Suprapubic skin (tissue), 4 donors: Measurements from ENCODE around the gene MID1IP1. TPM values are rescaled to one million over a fixed set of nuclear protein-coding genes. Genes with fewer than 3 reads are reported as not detected.

Experiments
- DNase-seq, 2 donors: peaks; one replicate each; pipeline ENCODE4 v3.0.0-alpha.2; 2019; ENCODE audit warnings: low spot score in 2 of 2
- H3K27ac ChIP-seq: fragments of 200-600 bp; sonication (generic); one replicate; pipeline ENCODE4 v1.5.1; 2019
- H3K27me3 ChIP-seq: fragments of 200-600 bp; sonication (generic); one replicate; pipeline ENCODE4 v1.5.1; 2019
- H3K36me3 ChIP-seq: fragments of 200-600 bp; sonication (generic); one replicate; pipeline ENCODE4 v1.5.1; 2019
- H3K4me1 ChIP-seq: fragments of 200-600 bp; sonication (generic); one replicate; pipeline ENCODE4 v1.5.1; 2019
- H3K4me3 ChIP-seq: fragments of 200-600 bp; sonication (generic); one replicate; pipeline ENCODE4 v1.5.1; 2019; ENCODE audit warnings: mild to moderate bottlenecking
- H3K9me3 ChIP-seq: fragments of 200-600 bp; sonication (generic); one replicate; pipeline ENCODE4 v1.5.1; 2019
- EP300 ChIP-seq: sonication (generic); formaldehyde crosslinking; IDR thresholded peaks from one replicate; pipeline ENCODE4 v1.6.1; 2017; ENCODE audit warnings: antibody characterized with exemption
- POLR2A ChIP-seq, 2 donors: fragments of 450-650 bp; IDR thresholded peaks; one replicate each; pipeline ENCODE4 v1.6.1; 2017; ENCODE audit warnings: antibody characterized with exemption in 2 of 2, mild to moderate bottlenecking in 2 of 2, moderate library complexity in 2 of 2
- POLR2AphosphoS5 ChIP-seq, 3 donors: sonication (generic); formaldehyde crosslinking; IDR thresholded peaks; one replicate each; pipeline ENCODE4 v1.6.1; 2017; ENCODE audit warnings: antibody characterized with exemption in 3 of 3
- WGBS: methylation state at CpG from one replicate; pipeline ENCODE4 v1.1.5; 2018; 5-methylcytosine and 5-hydroxymethylcytosine counted together
- total RNA-seq, 4 donors: library from RNA; depleted of rRNA; stranded (reverse); fragments of >200 nt; gene quantifications; one replicate each; pipeline ENCODE4 v1.1.0, GENCODE V29; 2016
- TF ChIP-seq, protein P1 (sequence below), 2 donors: fragments of 200-600 bp in 1 of 2; fragments of 450-650 bp in 1 of 2; sonication (generic) in 1 of 2; IDR thresholded peaks; one replicate each; pipeline ENCODE4 v1.5.1; 2016 to 2019; ENCODE audit warnings: antibody characterized with exemption in 2 of 2, mild to moderate bottlenecking in 1 of 2, moderate library complexity in 1 of 2

The MID1IP1 gene
- total RNA-seq, 4 donors from 2014 or later = 25.9 to 57.1 (median 35.7) TPM

DNA sequence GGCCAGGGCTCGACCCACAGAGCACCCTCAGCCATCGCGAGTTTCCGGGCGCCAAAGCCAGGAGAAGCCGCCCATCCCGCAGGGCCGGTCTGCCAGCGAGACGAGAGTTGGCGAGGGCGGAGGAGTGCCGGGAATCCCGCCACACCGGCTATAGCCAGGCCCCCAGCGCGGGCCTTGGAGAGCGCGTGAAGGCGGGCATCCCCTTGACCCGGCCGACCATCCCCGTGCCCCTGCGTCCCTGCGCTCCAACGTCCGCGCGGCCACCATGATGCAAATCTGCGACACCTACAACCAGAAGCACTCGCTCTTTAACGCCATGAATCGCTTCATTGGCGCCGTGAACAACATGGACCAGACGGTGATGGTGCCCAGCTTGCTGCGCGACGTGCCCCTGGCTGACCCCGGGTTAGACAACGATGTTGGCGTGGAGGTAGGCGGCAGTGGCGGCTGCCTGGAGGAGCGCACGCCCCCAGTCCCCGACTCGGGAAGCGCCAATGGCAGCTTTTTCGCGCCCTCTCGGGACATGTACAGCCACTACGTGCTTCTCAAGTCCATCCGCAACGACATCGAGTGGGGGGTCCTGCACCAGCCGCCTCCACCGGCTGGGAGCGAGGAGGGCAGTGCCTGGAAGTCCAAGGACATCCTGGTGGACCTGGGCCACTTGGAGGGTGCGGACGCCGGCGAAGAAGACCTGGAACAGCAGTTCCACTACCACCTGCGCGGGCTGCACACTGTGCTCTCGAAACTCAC is 3.6 kb downstream of the MID1IP1 start:
- Histone ChIP-seq H3K27ac (peak overlapping the region; percentile 94), H3K4me3 (peak overlapping the region; percentile 67), H3K27me3 (no peaks in the 10 kb centered on the region), H3K9me3 (no peaks in the 10 kb centered on the region), H3K36me3 (no peaks in the 10 kb centered on the region), H3K4me1 (no peaks in the 10 kb centered on the region)
- DNase-seq = peak in 1 of 2 donors; percentile 67
- TF ChIP-seq EP300 (no peak), POLR2A (IDR thresholded peaks at IDR 0.05) (no peak), POLR2AphosphoS5 (IDR thresholded peaks at IDR 0.05) (no peak)
- TF ChIP-seq, protein P1, sequence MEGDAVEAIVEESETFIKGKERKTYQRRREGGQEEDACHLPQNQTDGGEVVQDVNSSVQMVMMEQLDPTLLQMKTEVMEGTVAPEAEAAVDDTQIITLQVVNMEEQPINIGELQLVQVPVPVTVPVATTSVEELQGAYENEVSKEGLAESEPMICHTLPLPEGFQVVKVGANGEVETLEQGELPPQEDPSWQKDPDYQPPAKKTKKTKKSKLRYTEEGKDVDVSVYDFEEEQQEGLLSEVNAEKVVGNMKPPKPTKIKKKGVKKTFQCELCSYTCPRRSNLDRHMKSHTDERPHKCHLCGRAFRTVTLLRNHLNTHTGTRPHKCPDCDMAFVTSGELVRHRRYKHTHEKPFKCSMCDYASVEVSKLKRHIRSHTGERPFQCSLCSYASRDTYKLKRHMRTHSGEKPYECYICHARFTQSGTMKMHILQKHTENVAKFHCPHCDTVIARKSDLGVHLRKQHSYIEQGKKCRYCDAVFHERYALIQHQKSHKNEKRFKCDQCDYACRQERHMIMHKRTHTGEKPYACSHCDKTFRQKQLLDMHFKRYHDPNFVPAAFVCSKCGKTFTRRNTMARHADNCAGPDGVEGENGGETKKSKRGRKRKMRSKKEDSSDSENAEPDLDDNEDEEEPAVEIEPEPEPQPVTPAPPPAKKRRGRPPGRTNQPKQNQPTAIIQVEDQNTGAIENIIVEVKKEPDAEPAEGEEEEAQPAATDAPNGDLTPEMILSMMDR (IDR thresholded peaks at IDR 0.05) = no peak
- 20% methylated on average over 8 of the region's 66 CpGs for WGBS

DNA sequence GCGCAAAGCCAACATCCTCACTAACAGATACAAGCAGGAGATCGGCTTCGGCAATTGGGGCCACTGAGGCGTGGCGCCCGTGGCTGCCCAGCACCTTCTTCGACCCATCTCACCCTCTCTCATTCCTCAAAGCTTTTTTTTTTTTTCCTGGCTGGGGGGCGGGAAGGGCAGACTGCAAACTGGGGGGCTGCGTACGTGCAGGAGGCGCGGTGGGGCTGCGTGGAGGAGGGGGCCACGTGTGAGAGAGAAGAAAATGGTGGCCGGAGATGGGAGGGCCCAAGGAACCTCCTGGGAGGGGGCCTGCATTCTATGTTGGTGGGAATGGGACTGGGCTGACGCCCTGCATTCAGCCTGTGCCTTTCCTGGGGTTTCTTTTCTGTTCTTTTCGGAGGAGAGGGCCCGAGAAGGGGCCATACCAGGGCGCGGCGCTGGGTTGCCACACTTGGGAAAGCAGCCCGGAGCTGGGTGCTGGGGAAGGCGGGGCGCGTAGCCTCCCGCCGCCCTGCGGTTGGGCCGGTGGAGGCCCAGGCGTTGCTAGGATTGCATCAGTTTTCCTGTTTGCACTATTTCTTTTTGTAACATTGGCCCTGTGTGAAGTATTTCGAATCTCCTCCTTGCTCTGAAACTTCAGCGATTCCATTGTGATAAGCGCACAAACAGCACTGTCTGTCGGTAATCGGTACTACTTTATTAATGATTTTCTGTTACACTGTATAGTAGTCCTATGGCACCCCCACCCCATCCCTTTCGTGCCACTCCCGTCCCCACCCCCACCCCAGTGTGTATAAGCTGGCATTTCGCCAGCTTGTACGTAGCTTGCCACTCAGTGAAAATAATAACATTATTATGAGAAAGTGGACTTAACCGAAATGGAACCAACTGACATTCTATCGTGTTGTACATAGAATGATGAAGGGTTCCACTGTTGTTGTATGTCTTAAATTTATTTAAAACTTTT is 4.5 kb downstream of the MID1IP1 start:
- peak overlapping the region; percentile 67 for H3K4me3 ChIP-seq
- H3K36me3 ChIP-seq = no peaks in the 10 kb centered on the region
- H3K27ac ChIP-seq = peak overlapping the region; percentile 94
- WGBS = 37% methylated on average over 41 of the region's 41 CpGs
- H3K27me3 ChIP-seq = no peaks in the 10 kb centered on the region
- peak; percentile 75 to 84 for DNase-seq
- no peaks in the 10 kb centered on the region for H3K9me3 ChIP-seq
- peak in 1 of 3 donors; percentile 19 for TF ChIP-seq POLR2AphosphoS5 (IDR thresholded peaks at IDR 0.05)
- TF ChIP-seq, protein P1 (IDR thresholded peaks at IDR 0.05) = no peak
- H3K4me1 ChIP-seq = no peaks in the 10 kb centered on the region

DNA sequence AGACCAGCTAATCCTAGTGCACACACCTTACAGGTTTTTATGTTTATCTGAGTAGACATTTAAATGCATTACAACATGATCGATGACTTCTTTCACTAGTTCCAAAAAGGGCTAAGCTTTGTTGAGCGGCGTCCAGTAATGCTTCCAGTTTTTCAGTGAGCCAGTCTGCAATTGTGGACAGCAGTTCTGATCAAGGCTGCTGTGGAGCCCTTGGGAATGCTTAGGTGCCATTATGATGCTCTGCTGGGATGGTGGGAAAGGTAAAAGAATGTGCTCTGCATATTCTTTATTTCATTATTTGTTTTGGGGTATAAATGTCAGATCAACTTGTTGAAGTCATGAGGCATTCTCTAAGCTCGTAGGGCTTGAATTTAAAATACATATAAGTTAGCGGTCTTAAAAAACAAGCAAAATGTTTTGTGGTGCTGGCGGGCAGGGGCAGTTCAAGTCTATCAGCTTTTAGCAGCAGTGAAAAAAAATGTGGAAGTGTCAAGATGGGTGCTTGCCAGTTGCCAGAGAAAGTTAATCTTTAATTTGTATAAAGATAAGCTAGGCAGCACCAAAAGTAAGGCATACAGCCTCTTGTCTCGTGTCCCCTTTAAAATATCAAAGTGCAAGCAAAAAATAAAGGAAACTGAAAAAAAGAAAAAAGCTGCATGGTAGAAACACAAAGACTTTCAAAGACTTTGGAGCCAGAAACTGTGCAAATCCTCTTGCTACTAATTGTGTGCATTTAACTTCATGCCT is 5.8 kb downstream of the MID1IP1 start:
- no peaks in the 10 kb centered on the region for H3K4me1 ChIP-seq
- no peaks in the 10 kb centered on the region for H3K9me3 ChIP-seq
- peak overlapping the region; percentile 67 for H3K4me3 ChIP-seq
- no peak for DNase-seq
- WGBS = 72% methylated on average over 7 of the region's 7 CpGs
- H3K36me3 ChIP-seq = no peaks in the 10 kb centered on the region
- TF ChIP-seq POLR2A (IDR thresholded peaks at IDR 0.05) (no peak), POLR2AphosphoS5 (IDR thresholded peaks at IDR 0.05) (no peak), EP300 (no peak)
- TF ChIP-seq, protein P1 (IDR thresholded peaks at IDR 0.05) = no peak
- peak overlapping the region; percentile 94 for H3K27ac ChIP-seq
- H3K27me3 ChIP-seq = no peaks in the 10 kb centered on the region

DNA sequence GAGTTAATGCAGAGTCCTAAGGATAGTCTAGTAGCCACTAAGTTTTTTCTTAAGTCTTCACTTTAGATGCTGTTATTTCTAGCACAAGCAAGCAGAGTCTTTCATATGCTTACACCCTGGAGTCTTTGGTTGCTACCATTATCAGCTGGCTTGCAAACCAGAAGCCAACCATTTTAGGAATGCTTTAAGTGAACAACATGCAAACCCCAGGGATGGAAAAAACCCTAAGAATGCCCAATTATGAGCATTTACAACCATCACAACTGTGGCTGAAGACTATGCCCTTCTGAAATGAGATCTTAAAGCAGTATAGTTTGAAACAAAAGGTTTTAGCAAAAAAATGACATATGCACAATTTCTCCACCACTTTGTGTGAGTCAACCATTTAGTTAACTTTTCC is 6.6 kb downstream of the MID1IP1 start:
- H3K27ac ChIP-seq = no peak overlapping the region
- no peaks in the 10 kb centered on the region for H3K9me3 ChIP-seq
- H3K27me3 ChIP-seq = no peaks in the 10 kb centered on the region
- H3K4me3 ChIP-seq = no peak overlapping the region
- no peaks in the 10 kb centered on the region for H3K4me1 ChIP-seq
- no peaks in the 10 kb centered on the region for H3K36me3 ChIP-seq
- DNase-seq = no peak
- TF ChIP-seq, protein P1 (IDR thresholded peaks at IDR 0.05) = no peak
- TF ChIP-seq POLR2AphosphoS5 (IDR thresholded peaks at IDR 0.05) = no peak
- no peak for TF ChIP-seq POLR2A (IDR thresholded peaks at IDR 0.05)
- TF ChIP-seq EP300 = no peak
